Measurements from ENCODE around the gene MRTFA. TPM values are rescaled to one million over a fixed set of nuclear protein-coding genes. Genes with fewer than 3 reads are reported as not detected.

MRTFA gene
- total and polyA plus RNA-seq, 2 of the 13 experiments (the other 11 are each of a cell fraction or from before 2014, with no cell fraction given), result 2.4 to 8.2 TPM

GRCh38 chr22:40651563-40652501 lies 15.3 kb upstream of the MRTFA start (continued):
- TF ChIP-seq E2F5 (CRISPR knock-in tag; conservative IDR thresholded peaks at IDR 0.05) (no peak), ZFP82 (CRISPR knock-in tag; IDR thresholded peaks at IDR 0.05; ENCODE audit: borderline replicate concordance) (no peak; the same call in 1 of the 2 replicates), ZBTB7A (CRISPR knock-in tag; IDR thresholded peaks at IDR 0.05) (no peak), FOXC1 (CRISPR knock-in tag; IDR thresholded peaks at IDR 0.05; ENCODE audit: borderline replicate concordance) (peak; percentile 50; the same call in 1 of the 2 replicates), STAG1 (CRISPR knock-in tag; IDR thresholded peaks at IDR 0.05) (0 out of 2 replicates have a peak, but pooled peaks have one; percentile 6), ARID3A (IDR thresholded peaks at IDR 0.05; ENCODE audit: low read depth, low read length) (no peak), SKI (IDR thresholded peaks at IDR 0.05; ENCODE audit: partially characterized antibody) (no peak), KMT2B (CRISPR knock-in tag; IDR thresholded peaks at IDR 0.05) (peak; percentile 82), GPN1 (CRISPR knock-in tag; IDR thresholded peaks at IDR 0.05; ENCODE audit: borderline replicate concordance) (no peak), GFI1 (CRISPR knock-in tag; IDR thresholded peaks at IDR 0.05; ENCODE audit: borderline replicate concordance) (peak; percentile 74; the same call in 1 of the 2 replicates), ARID4A (CRISPR knock-in tag; IDR thresholded peaks at IDR 0.05; ENCODE audit: borderline replicate concordance) (peak; percentile 82), ZNF614 (CRISPR knock-in tag; IDR thresholded peaks at IDR 0.05; ENCODE audit: borderline replicate concordance) (peak; percentile 55; the same call in 1 of the 2 replicates), ZNF138 (CRISPR knock-in tag; IDR thresholded peaks at IDR 0.05; ENCODE audit: low read depth) (no peak), MBNL3 (CRISPR knock-in tag; conservative IDR thresholded peaks at IDR 0.05) (no peak), SMAD9 (CRISPR knock-in tag; IDR thresholded peaks at IDR 0.05) (no peak), ZNF75D (CRISPR knock-in tag; IDR thresholded peaks at IDR 0.05; ENCODE audit: borderline replicate concordance) (no peak), ZKSCAN5 (CRISPR knock-in tag; IDR thresholded peaks at IDR 0.05) (no peak), ZNF24 (IDR thresholded peaks at IDR 0.05) (no peak), ZNF354B (CRISPR knock-in tag; IDR thresholded peaks at IDR 0.05) (no peak), CBFB (CRISPR knock-in tag; IDR thresholded peaks at IDR 0.05) (peak; percentile 56), ZNF580 (CRISPR knock-in tag; IDR thresholded peaks at IDR 0.05; ENCODE audit: borderline replicate concordance, low read depth) (0 out of 2 replicates have a peak, but pooled peaks have one; percentile 23), NFKBIZ (CRISPR knock-in tag; IDR thresholded peaks at IDR 0.05) (no peak)

Measured in HepG2 (cell line).